Measurements from ENCODE around the gene MGMT. TPM values are rescaled to one million over a fixed set of nuclear protein-coding genes. Genes with fewer than 3 reads are reported as not detected.

MGMT gene
- total and polyA plus RNA-seq, 2 experiments from 2014 or later, result 19.3 to 21.9 TPM

DNA sequence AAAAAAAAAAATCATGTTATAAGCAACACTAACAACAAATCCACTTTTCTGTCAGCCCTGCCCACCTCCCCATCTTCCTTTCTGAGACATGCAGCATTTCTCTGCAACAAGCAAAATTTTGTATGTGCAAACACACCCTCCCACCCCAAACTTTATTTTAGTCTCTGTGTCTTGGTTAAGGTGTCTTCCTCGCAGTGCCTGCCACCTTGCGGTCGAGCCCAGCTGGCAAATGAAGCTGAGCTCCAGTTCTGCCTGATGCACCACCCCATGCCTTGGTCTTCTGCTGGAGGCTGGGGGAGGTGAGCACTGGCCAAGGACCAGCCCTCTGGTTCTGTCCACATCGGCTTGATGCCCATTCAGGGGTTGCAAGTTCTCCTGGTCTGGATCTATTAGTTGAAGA is 206.3 kb downstream of the MGMT start:
- Histone ChIP-seq H3K9me2 (ENCODE audit: insufficient read depth) (0 out of 2 replicates have a peak, but pooled peaks cover 4% of the 10 kb centered on the region), H3K27ac (ENCODE audit: low read depth) (no peak overlapping the region), H3K4me1 (ENCODE audit: insufficient read depth) (no peaks in the 10 kb centered on the region; the same call in 1 of the 2 replicates), H3K4me2 (no peak overlapping the region), H3K4me3 (no peak overlapping the region), H3K36me3 (ENCODE audit: insufficient read depth) (peaks cover 3% of the 10 kb centered on the region; the same call in 1 of the 2 replicates), H4K20me1 (replicated peaks; ENCODE audit: insufficient read depth) (no peaks in the 10 kb centered on the region), H3K79me2 (replicated peaks; ENCODE audit: insufficient read depth) (no peaks in the 10 kb centered on the region), H2AFZ (no peak overlapping the region), H3K27me3 (ENCODE audit: insufficient read depth) (no peaks in the 10 kb centered on the region), H3F3A (replicated peaks; ENCODE audit: low read depth) (no peaks in the 10 kb centered on the region)
- ATAC-seq (no peak), DNase-seq (ENCODE audit: low spot score) (no peak)
- Mint-ChIP-seq H3K36me3 (ENCODE audit: low read depth) (peaks cover 16% of the 10 kb centered on the region), H3K4me1 (no peaks in the 10 kb centered on the region), H3K9me3 (peaks cover 19% of the 10 kb centered on the region; the same call in 2 of the 3 replicates), H3K4me3 (no peak overlapping the region), H3K27ac (no peak overlapping the region), H3K27me3 (ENCODE audit: insufficient read depth, low read depth, poor library complexity) (peaks cover 8% of the 10 kb centered on the region)
- TF ChIP-seq, protein P1, sequence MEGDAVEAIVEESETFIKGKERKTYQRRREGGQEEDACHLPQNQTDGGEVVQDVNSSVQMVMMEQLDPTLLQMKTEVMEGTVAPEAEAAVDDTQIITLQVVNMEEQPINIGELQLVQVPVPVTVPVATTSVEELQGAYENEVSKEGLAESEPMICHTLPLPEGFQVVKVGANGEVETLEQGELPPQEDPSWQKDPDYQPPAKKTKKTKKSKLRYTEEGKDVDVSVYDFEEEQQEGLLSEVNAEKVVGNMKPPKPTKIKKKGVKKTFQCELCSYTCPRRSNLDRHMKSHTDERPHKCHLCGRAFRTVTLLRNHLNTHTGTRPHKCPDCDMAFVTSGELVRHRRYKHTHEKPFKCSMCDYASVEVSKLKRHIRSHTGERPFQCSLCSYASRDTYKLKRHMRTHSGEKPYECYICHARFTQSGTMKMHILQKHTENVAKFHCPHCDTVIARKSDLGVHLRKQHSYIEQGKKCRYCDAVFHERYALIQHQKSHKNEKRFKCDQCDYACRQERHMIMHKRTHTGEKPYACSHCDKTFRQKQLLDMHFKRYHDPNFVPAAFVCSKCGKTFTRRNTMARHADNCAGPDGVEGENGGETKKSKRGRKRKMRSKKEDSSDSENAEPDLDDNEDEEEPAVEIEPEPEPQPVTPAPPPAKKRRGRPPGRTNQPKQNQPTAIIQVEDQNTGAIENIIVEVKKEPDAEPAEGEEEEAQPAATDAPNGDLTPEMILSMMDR (conservative IDR thresholded peaks at IDR 0.05; ENCODE audit: low read depth in 2 of 2), result peak; percentile 16 to 39; a peak in 2 of 4 replicates
- no peak for TF ChIP-seq JUNB (IDR thresholded peaks at IDR 0.05; ENCODE audit: unreplicated experiment)

DNA sequence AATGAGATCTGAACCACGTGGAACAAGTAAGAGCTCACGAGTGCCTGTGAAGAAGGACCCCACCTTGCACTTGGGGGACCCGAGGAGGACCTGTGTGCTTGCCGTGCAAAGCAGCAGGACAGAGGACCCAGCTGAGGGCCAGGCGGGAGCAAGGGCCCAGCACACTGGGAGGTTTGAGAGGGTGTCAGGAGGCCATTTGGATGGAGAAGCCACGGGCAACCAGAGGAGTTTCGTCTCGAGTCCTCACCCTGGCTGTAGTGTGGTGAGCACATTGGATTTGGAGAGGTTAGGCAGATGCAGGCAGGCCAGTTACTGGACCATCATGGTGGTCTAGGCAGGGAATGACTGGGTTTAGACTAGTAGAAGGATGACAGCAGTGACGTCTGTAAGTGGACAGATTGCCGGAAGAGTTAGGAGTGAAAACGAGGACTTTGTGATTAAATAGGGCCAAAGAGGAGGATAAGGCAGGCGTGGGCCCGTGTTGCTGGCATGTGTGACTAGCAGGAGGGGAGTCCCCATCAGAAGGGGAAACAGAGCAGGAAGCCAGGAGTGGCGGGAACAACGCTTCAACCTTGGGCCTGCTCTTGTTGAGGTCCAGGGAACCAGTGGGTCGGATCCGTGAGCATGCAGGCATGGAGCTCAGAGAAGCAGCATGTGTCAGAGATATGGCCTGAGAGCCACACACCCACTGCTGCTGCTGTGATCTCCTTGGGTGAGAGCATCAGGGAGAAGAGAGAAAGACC is 208.2 kb downstream of the MGMT start:
- Mint-ChIP-seq H3K4me3 (no peak overlapping the region), H3K27me3 (ENCODE audit: insufficient read depth, low read depth, poor library complexity) (peaks cover 8% of the 10 kb centered on the region), H3K4me1 (no peaks in the 10 kb centered on the region), H3K9me3 (peaks cover 10% of the 10 kb centered on the region; the same call in 2 of the 3 replicates), H3K36me3 (ENCODE audit: low read depth) (peaks cover 8% of the 10 kb centered on the region), H3K27ac (no peak overlapping the region)
- H2AFZ ChIP-seq, result no peak overlapping the region
- DNase-seq (ENCODE audit: low spot score) (no peak), ATAC-seq (no peak)
- H3K4me2 ChIP-seq, result no peak overlapping the region
- H3K9me2 ChIP-seq (ENCODE audit: insufficient read depth), result 0 out of 2 replicates have a peak, but pooled peaks cover 4% of the 10 kb centered on the region
- H3K27me3 ChIP-seq (ENCODE audit: insufficient read depth), result no peaks in the 10 kb centered on the region
- H3K4me1 ChIP-seq (ENCODE audit: insufficient read depth), result no peaks in the 10 kb centered on the region; the same call in 1 of the 2 replicates
- no peaks in the 10 kb centered on the region for H3F3A ChIP-seq (replicated peaks; ENCODE audit: low read depth)
- no peaks in the 10 kb centered on the region for H3K36me3 ChIP-seq (ENCODE audit: insufficient read depth)
- no peaks in the 10 kb centered on the region for H3K79me2 ChIP-seq (replicated peaks; ENCODE audit: insufficient read depth)
- TF ChIP-seq EZH2 (IDR thresholded peaks at IDR 0.05; ENCODE audit: low read depth, unreplicated experiment) (no peak), ZNF331 (CRISPR knock-in tag; IDR thresholded peaks at IDR 0.05; ENCODE audit: low read depth) (no peak), NANOG (IDR thresholded peaks at IDR 0.05; ENCODE audit: borderline replicate concordance) (no peak), ZNF114 (CRISPR knock-in tag; IDR thresholded peaks at IDR 0.05) (no peak), JUNB (IDR thresholded peaks at IDR 0.05; ENCODE audit: unreplicated experiment) (no peak)
- TF ChIP-seq, protein P2, sequence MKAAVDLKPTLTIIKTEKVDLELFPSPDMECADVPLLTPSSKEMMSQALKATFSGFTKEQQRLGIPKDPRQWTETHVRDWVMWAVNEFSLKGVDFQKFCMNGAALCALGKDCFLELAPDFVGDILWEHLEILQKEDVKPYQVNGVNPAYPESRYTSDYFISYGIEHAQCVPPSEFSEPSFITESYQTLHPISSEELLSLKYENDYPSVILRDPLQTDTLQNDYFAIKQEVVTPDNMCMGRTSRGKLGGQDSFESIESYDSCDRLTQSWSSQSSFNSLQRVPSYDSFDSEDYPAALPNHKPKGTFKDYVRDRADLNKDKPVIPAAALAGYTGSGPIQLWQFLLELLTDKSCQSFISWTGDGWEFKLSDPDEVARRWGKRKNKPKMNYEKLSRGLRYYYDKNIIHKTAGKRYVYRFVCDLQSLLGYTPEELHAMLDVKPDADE (IDR thresholded peaks at IDR 0.05), result no peak
- TF ChIP-seq, protein P3, sequence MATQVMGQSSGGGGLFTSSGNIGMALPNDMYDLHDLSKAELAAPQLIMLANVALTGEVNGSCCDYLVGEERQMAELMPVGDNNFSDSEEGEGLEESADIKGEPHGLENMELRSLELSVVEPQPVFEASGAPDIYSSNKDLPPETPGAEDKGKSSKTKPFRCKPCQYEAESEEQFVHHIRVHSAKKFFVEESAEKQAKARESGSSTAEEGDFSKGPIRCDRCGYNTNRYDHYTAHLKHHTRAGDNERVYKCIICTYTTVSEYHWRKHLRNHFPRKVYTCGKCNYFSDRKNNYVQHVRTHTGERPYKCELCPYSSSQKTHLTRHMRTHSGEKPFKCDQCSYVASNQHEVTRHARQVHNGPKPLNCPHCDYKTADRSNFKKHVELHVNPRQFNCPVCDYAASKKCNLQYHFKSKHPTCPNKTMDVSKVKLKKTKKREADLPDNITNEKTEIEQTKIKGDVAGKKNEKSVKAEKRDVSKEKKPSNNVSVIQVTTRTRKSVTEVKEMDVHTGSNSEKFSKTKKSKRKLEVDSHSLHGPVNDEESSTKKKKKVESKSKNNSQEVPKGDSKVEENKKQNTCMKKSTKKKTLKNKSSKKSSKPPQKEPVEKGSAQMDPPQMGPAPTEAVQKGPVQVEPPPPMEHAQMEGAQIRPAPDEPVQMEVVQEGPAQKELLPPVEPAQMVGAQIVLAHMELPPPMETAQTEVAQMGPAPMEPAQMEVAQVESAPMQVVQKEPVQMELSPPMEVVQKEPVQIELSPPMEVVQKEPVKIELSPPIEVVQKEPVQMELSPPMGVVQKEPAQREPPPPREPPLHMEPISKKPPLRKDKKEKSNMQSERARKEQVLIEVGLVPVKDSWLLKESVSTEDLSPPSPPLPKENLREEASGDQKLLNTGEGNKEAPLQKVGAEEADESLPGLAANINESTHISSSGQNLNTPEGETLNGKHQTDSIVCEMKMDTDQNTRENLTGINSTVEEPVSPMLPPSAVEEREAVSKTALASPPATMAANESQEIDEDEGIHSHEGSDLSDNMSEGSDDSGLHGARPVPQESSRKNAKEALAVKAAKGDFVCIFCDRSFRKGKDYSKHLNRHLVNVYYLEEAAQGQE (IDR thresholded peaks at IDR 0.05; ENCODE audit: unreplicated experiment), result no peak
- no peak overlapping the region for H3K27ac ChIP-seq (ENCODE audit: low read depth)
- no peaks in the 10 kb centered on the region for H4K20me1 ChIP-seq (replicated peaks; ENCODE audit: insufficient read depth)
- H3K4me3 ChIP-seq, result no peak overlapping the region
